AG09309 (cell line): Measurements from ENCODE around the gene RRP7A.
"Not testable (repeated sequence)": the region's sequence is repeated elsewhere in the genome, so short reads cannot be mapped to it uniquely, and the experiment has no call there.

ENCODE experiments used
- DNase-seq: peaks from one replicate; pipeline ENCODE4 v3.0.0-alpha.2; 2010; ENCODE audit warnings: low read depth
- H3K4me3 ChIP-seq: 2 replicates; pipeline ENCODE4 v1.5.1; 2011; ENCODE audit warnings: mild to moderate bottlenecking, low read depth, low read length, moderate library complexity; ENCODE audit not compliant: control insufficient read depth
- CTCF ChIP-seq: IDR thresholded peaks from 2 replicates; pipeline ENCODE4 v1.5.1; 2011; ENCODE audit warnings: mild to moderate bottlenecking, low read depth, low read length, inconsistent platforms; ENCODE audit not compliant: insufficient read depth, control insufficient read depth; ENCODE audit errors: missing control alignments

RRP7A gene

DNA sequence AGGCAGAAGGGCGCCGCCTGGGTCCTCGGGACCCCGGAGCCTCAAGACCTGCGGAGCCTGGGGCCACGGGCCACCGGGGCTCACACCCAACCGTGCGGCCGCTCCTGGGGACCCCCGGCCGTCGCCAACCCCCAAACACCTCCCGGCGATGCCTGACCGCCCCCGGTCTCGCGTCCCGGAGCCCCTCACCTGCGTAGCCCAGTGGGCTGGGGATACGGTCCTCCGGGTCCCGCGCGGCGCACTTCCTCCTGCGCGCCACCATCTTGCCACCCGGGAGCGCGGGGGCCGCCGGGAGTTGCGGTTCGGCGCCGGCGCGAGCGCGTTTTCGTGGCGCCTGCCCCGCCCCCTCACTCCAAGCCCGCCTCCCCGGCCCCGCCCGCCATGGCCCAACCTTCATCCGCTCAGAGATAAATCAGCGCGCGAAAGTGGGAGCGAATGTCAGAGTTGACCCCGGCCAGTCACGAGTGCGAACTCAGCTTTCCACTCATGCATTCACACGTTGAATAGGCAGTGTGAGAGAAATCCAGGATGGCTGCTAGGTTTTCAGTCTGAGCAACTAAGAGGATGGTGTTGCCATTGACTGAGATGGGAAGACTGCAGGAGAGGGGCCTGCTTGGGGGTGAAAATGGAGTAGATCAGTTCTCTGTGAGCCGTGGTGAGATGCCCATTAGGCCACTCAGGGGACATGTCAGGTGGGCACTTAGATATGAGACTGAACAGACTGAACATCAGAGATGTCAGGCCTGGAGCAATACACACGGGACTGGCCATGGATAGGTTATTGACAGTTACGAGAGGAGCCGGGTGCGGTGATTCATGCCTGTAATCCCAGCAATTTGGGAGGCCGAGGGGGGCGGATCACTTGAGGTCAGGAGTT is at the start of gene RRP7A:
RRP7A (minus strand) TSS at position 272 of the 877 bp plus-strand sequence; CDS start at position 262, 10 bp downstream.
- TF ChIP-seq CTCF: no peak
- peak; percentile 3 for DNase-seq
- peak within 1 kb of the TSS; percentile 71 for H3K4me3 ChIP-seq

DNA sequence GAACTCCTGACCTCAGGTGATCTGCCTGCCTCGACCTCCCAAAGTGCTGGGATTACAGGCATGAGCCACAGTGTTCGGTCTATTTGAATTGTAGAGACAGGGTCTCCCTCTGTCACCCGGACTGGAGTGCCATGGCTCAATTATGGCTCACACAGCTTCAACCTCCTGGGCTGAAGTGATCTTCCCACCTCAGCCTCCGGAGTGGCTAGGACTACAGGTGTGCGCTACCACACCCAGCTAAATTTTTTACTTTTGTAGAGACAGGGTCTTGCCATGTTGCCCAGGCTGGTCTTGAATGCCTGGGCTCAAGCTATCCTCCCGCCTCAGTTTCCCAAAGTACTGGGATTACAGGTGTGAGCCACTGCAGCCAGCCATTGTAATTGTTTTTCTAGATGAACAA is 48.4 kb upstream of the RRP7A start:
- H3K4me3 ChIP-seq, DNase-seq: not testable (repeated sequence)

GRCh38 chr22:42565956-42566355 is 46.4 kb upstream of the RRP7A start:
- H3K4me3 ChIP-seq: no peak overlapping the region
- TF ChIP-seq CTCF: no peak
- DNase-seq: no peak

DNA sequence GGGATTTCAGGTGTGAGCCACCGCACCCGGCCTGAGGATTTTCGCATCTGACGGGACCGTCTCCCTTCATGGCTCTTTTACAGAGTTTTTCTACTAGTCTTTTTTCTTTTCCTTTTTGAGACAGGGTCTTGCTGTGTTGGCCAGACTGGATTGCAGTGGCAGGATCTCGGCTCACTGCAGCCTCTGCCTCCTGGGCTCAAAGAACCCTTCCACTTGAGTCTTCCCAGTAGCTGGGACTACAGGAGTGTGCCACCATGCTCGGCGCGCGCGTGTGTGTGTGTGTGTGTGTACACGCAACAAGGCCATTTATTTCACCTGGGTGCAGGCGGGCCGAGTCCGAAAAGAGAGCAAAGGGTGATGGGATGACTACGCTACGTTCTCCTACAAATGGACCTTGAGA is 45.1 kb upstream of the RRP7A start:
- no peak for DNase-seq
- H3K4me3 ChIP-seq: no peak overlapping the region
- TF ChIP-seq CTCF: no peak

- H3K4me3 ChIP-seq, DNase-seq: not testable (repeated sequence)
These were observed 44.3 kb upstream of the RRP7A start for GRCh38 chr22:42563943-42564342.

GRCh38 chr22:42562684-42563083 is 43.1 kb upstream of the RRP7A start:
- DNase-seq: no peak
- H3K4me3 ChIP-seq: no peak overlapping the region
- no peak for TF ChIP-seq CTCF

DNA sequence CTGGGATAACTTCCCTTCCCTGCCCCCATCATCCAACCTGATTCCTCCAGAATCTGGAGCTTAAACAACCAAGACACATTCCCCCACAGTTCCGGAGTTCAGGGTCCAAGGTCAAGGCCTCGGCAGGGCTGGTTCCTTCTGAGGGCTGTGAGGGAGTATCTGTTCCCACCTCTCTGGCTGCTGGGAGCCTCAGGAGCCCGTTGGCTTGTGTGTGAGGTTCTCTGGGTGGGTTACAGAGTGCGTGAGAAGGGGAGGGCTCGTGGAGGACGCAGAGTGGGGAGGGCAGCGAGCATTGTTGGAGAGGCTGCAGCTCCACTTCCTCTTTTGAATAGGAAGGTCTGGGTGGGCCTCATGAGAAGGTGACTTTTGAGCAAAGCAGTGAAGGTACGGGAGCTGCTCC is 42.7 kb upstream of the RRP7A start:
- no peak for DNase-seq
- no peak overlapping the region for H3K4me3 ChIP-seq
- no peak for TF ChIP-seq CTCF

- H3K4me3 ChIP-seq: no peak overlapping the region
- DNase-seq: no peak
- TF ChIP-seq CTCF: no peak
These were observed 42.3 kb upstream of the RRP7A start for GRCh38 chr22:42561856-42562255.
